Thymus (tissue), 11 donors: ENCODE measurements around the gene RALGPS1. TPM values are rescaled to one million over a fixed set of nuclear protein-coding genes. Genes with fewer than 3 reads are reported as not detected.

Source experiments
- DNase-seq, 9 donors: peaks; one replicate each; pipeline ENCODE4 v3.0.0-alpha.2; 2013; ENCODE audit warnings: low spot score in 9 of 9, low read depth in 6 of 9, missing footprints in 1 of 9
- H3K27ac ChIP-seq, 2 donors: one replicate each; pipeline ENCODE4 v1.5.1; 2013; ENCODE audit warnings: control low read depth in 1 of 2, low read depth in 1 of 2, low read length in 1 of 2, mild to moderate bottlenecking in 1 of 2, moderate library complexity in 1 of 2
- H3K27me3 ChIP-seq, 2 donors: one replicate each; pipeline ENCODE4 v1.5.1; 2013; ENCODE audit warnings: low read length in 1 of 2; ENCODE audit not compliant: control insufficient read depth in 2 of 2, insufficient read depth in 1 of 2
- H3K36me3 ChIP-seq, 2 donors: one replicate each; pipeline ENCODE4 v1.5.1; 2013; ENCODE audit warnings: low read length in 1 of 2, mild to moderate bottlenecking in 1 of 2, moderate library complexity in 1 of 2; ENCODE audit not compliant: control insufficient read depth in 2 of 2, insufficient read depth in 2 of 2
- H3K4me1 ChIP-seq, 2 donors: one replicate each; pipeline ENCODE4 v1.5.1; 2013; ENCODE audit warnings: low read length in 2 of 2; ENCODE audit not compliant: control insufficient read depth in 2 of 2, insufficient read depth in 2 of 2
- H3K4me3 ChIP-seq, 2 donors: one replicate each; pipeline ENCODE4 v1.5.1; 2013; ENCODE audit warnings: low read length in 2 of 2, control low read depth in 1 of 2, mild to moderate bottlenecking in 1 of 2
- H3K9me3 ChIP-seq, 2 donors: one replicate each; pipeline ENCODE4 v1.5.1; 2013; ENCODE audit warnings: low read length in 1 of 2, mild to moderate bottlenecking in 1 of 2; ENCODE audit not compliant: control insufficient read depth in 2 of 2, insufficient read depth in 1 of 2
- WGBS: extraction: QIAGEN DNeasy Blood & Tissue Kit; methylation state at CpG from one replicate; pipeline ENCODE4 v1.1.7; 2013; 5-methylcytosine and 5-hydroxymethylcytosine counted together
- polyA plus RNA-seq: library from polyadenylated mRNA; stranded (reverse); fragments of 200-250 nt; gene quantifications from one replicate; pipeline ENCODE4 v1.2.3, GENCODE V29; 2013
- total RNA-seq: library from RNA; stranded (reverse); fragments of 120-200 nt; gene quantifications from one replicate; pipeline ENCODE4 v1.2.4, GENCODE V29; 2013
- donor health status: healthy.

Gene RALGPS1
- total and polyA plus RNA-seq, 2 donors = 3.6 to 8.5 TPM

DNA sequence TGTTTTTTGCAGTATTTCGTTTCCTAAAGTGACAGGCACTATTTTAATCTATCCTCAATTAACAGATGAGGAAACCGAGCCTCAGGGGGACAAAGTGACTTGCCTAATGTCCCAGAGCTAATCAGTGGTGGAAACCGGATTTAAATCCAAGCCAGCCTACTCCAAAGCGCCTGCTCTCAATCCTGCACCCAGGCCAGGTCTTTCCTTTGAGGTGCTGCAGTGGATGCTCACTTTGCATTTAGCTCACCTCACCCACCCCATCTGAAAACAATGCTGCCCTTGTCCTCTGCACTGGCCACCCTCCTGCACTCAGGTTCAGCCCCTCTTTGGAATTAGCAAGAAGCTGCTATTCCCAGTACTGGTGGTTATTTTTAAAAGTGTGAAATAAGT lies 191.9 kb downstream of the RALGPS1 start:
- Histone ChIP-seq H3K27ac (no peak overlapping the region), H3K4me1 (no peaks in the 10 kb centered on the region), H3K36me3 (no peaks in the 10 kb centered on the region), H3K27me3 (peaks cover 0 to 3% of the 10 kb centered on the region in 2 donors), H3K9me3 (no peaks in the 10 kb centered on the region), H3K4me3 (no peak overlapping the region)
- 95% methylated on average over 4 of the region's 4 CpGs for WGBS
- DNase-seq = no peak

GRCh38 chr9:127107171-127107928 lies 192.8 kb downstream of the RALGPS1 start:
- DNase-seq = no peak
- peaks cover 0 to 3% of the 10 kb centered on the region in 2 donors for H3K27me3 ChIP-seq
- no peaks in the 10 kb centered on the region for H3K36me3 ChIP-seq
- no peaks in the 10 kb centered on the region for H3K4me1 ChIP-seq
- H3K9me3 ChIP-seq = no peaks in the 10 kb centered on the region
- no peak overlapping the region for H3K27ac ChIP-seq
- no peak overlapping the region for H3K4me3 ChIP-seq
- WGBS = 95% methylated on average over 11 of the region's 11 CpGs

DNA sequence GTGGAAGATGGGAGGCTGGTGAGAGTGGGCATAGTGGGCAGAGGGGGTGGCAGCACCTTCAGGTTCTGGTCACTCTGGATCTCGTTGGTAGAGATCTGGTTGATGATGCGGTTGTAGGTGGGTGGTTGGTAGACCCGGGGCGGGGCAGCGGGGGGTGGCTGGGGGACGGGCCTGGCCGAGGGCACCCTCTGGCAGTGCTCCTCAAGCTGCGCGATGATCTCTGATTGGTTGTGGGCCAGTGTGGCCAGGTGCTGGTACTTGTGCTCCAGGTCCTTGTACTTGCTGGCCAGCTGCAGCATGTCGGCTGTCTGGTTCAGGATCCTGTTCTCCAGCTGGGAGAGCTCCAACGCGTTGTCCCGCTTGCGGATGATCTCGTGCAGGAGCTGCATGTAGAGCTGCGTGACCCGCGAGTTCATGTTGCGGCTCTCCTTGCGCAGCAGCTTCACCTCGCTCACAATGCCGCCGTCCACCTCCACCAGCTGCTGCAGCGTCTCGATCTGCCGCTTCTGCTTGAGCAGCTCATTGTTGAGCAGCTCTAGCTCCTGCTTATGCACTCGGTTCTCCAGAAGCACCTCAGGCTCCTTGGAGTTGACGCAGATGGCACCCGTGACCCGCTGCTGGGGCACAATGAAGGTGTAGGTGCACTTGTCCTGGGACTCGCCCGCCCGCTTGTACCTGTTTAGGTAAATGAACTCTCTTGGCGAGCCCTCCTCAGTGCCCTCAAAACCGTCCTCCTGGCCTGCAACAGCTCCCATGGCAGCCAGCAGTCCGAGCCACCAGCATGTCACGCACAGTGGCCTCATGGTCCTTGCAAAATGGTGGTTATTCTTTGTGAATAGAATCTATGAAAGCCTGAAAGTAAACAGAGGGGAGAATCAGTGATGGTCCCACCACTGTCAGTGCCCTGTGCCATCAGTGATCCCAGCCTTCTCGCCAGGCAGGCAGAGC lies 193.6 kb downstream of the RALGPS1 start:
- H3K4me1 ChIP-seq = no peaks in the 10 kb centered on the region
- H3K4me3 ChIP-seq = no peak overlapping the region
- H3K27ac ChIP-seq = no peak overlapping the region
- H3K27me3 ChIP-seq = peaks cover 0 to 3% of the 10 kb centered on the region in 2 donors
- WGBS = 97% methylated on average over 38 of the region's 38 CpGs
- no peaks in the 10 kb centered on the region for H3K9me3 ChIP-seq
- DNase-seq = no peak
- no peaks in the 10 kb centered on the region for H3K36me3 ChIP-seq

DNA sequence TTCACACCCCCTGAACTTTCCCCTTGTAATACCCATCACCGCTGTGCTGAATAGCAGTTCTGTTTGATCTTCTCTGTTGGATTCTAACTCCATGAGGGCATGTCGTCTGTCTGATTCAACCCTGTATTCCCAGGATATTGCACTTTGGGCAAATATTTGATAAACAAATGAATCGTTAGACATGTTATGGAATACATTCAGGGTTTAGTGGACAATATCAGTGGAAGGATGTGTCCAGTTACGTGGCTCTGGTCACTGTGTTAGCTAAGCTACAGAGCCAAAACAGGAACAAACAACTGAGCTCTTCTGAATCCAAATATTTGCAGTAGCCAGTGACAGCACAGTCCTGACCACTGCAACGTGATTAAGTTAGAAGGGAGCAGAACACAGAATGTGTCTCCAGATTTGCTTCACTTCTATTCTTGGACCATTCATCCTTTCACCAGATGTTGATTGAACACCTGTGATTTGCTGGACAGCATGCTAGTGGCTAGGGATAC lies 194.7 kb downstream of the RALGPS1 start:
- H3K4me3 ChIP-seq = no peak overlapping the region
- H3K36me3 ChIP-seq = no peaks in the 10 kb centered on the region
- H3K27me3 ChIP-seq = peaks cover 0 to 3% of the 10 kb centered on the region in 2 donors
- 94% methylated on average over 5 of the region's 5 CpGs for WGBS
- DNase-seq = no peak
- H3K4me1 ChIP-seq = no peaks in the 10 kb centered on the region
- H3K9me3 ChIP-seq = no peaks in the 10 kb centered on the region
- H3K27ac ChIP-seq = no peak overlapping the region

DNA sequence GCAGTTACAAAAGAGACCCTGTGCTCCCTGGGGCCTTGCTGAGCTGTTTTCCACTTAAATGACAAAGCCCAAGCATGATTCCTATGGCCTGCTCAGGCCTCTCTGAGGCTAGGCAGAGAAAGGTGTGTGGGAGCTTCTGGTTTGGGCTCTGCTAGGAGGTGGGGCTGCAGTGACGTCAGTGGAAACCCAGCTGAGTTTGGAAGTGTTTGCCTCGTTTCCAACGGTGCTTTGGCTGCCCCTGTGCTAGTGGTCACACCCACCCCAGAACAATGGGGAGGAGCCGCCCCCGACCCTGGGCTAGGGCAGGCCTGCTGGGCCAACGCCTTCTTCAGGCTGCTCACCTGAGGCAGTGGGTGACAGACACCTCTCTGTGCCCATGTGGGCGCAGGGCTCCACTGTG lies 197.5 kb downstream of the RALGPS1 start:
- peaks cover 0 to 12% of the 10 kb centered on the region in 2 donors for H3K4me1 ChIP-seq
- no peak for DNase-seq
- peaks cover 0 to 6% of the 10 kb centered on the region in 2 donors for H3K9me3 ChIP-seq
- peaks cover 0 to 3% of the 10 kb centered on the region in 2 donors for H3K27me3 ChIP-seq
- H3K4me3 ChIP-seq = no peak overlapping the region
- H3K27ac ChIP-seq = no peak overlapping the region
- WGBS = 87% methylated on average over 7 of the region's 7 CpGs
- no peaks in the 10 kb centered on the region for H3K36me3 ChIP-seq

DNA sequence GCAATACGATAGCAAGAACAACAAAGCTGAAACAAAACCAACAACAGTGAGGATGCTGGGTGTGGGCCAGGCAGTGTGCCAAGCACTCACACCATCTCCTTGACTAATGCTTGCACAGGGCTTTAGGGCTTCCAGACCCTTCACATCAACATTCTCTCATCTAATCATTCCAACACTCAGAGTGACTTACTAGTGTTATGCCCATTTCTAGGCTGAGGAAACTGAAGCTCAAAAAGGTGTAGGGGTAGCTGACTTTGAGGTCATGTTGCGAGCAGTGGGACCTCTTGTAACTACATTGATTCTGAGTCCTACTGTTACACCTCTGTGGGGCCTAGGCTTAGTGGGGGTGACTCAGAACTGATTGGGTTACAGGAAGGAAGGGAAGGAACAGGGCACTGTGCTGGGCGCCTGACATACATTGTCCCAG lies 198.2 kb downstream of the RALGPS1 start:
- Histone ChIP-seq H3K9me3 (peaks cover 0 to 6% of the 10 kb centered on the region in 2 donors), H3K4me3 (no peak overlapping the region), H3K27ac (no peak overlapping the region), H3K27me3 (peaks cover 0 to 3% of the 10 kb centered on the region in 2 donors), H3K4me1 (peaks cover 0 to 12% of the 10 kb centered on the region in 2 donors), H3K36me3 (no peaks in the 10 kb centered on the region)
- 98% methylated on average over 3 of the region's 3 CpGs for WGBS
- DNase-seq = no peak

GRCh38 chr9:127113191-127113972 lies 198.8 kb downstream of the RALGPS1 start:
- DNase-seq = no peak
- no peaks in the 10 kb centered on the region for H3K36me3 ChIP-seq
- peaks cover 0 to 3% of the 10 kb centered on the region in 2 donors for H3K27me3 ChIP-seq
- peaks cover 0 to 6% of the 10 kb centered on the region in 2 donors for H3K9me3 ChIP-seq
- H3K4me1 ChIP-seq = peaks cover 0 to 12% of the 10 kb centered on the region in 2 donors
- H3K27ac ChIP-seq = no peak overlapping the region
- H3K4me3 ChIP-seq = no peak overlapping the region
- WGBS = 95% methylated on average over 10 of the region's 10 CpGs

GRCh38 chr9:127114606-127115005 lies 200.0 kb downstream of the RALGPS1 start:
- H3K4me3 ChIP-seq = no peak overlapping the region
- peaks cover 0 to 12% of the 10 kb centered on the region in 2 donors for H3K4me1 ChIP-seq
- peaks cover 0 to 6% of the 10 kb centered on the region in 2 donors for H3K9me3 ChIP-seq
- no peaks in the 10 kb centered on the region for H3K36me3 ChIP-seq
- WGBS = 97% methylated on average over 5 of the region's 5 CpGs
- peaks cover under 1 to 3% of the 10 kb centered on the region in 2 donors for H3K27me3 ChIP-seq
- DNase-seq = no peak
- H3K27ac ChIP-seq = no peak overlapping the region
